PC-9 (cell line): Measurements from ENCODE around the gene MARK2. TPM values are rescaled to one million over a fixed set of nuclear protein-coding genes. Genes with fewer than 3 reads are reported as not detected.

Experiments
- BruUV-seq: library from RNA; stranded (reverse); fragments of 400-500 nt; replicated peaks from 2 replicates; lab custom pipeline; 2021; lab: Mats Ljungman, UMichigan
- CTCF ChIA-PET: fragments of 300-600 bp; sonication (Branson Sonifier 250); formaldehyde crosslinking; loops from one replicate; lab custom pipeline; 2022; ENCODE audit warnings: antibody characterized with exemption; lab: Charles Lee
- POLR2A ChIA-PET: fragments of 300-600 bp; sonication (Branson Sonifier 250); formaldehyde crosslinking; loops from one replicate; lab custom pipeline; 2022; ENCODE audit warnings: antibody characterized with exemption; ENCODE audit not compliant: unreplicated experiment; lab: Charles Lee
- DNase-seq, 2 experiments: peaks; one replicate each; pipeline versions ENCODE4 v3.0.0 to v3.0.0-alpha.2; 2015 to 2022; ENCODE audit warnings: mixed read lengths in 1 of 2
- H2AFZ ChIP-seq: fragments of 200-600 bp; sonication (generic); 2 replicates; pipeline ENCODE4 v1.8.1; 2017; ENCODE audit warnings: antibody characterized with exemption
- H3F3A ChIP-seq: fragments of 200-600 bp; sonication (generic); 2 replicates; pipeline ENCODE4 v1.8.1; 2017; ENCODE audit warnings: antibody characterized with exemption, mild to moderate bottlenecking, low read depth; ENCODE audit not compliant: insufficient read depth
- H3K27ac ChIP-seq: fragments of 200-600 bp; sonication (generic); 2 replicates; pipeline ENCODE4 v1.6.1; 2016; ENCODE audit warnings: mixed run types
- H3K27me3 ChIP-seq: fragments of 200-600 bp; sonication (generic); 2 replicates; pipeline ENCODE4 v1.6.1; 2016; ENCODE audit warnings: low read depth, mixed run types; ENCODE audit not compliant: insufficient read depth
- H3K36me3 ChIP-seq: fragments of 200-600 bp; sonication (generic); 2 replicates; pipeline ENCODE4 v1.6.1; 2016; ENCODE audit warnings: low read depth, mixed run types
- H3K4me1 ChIP-seq: fragments of 200-600 bp; sonication (generic); replicated peaks from 2 replicates; pipeline ENCODE4 v1.6.1; 2016; ENCODE audit warnings: mixed run types; ENCODE audit not compliant: insufficient read depth
- H3K4me2 ChIP-seq: fragments of 200-600 bp; sonication (generic); 2 replicates; pipeline ENCODE4 v1.6.1; 2017; ENCODE audit warnings: mixed run types
- H3K4me3 ChIP-seq: fragments of 200-600 bp; sonication (generic); 2 replicates; pipeline ENCODE4 v1.6.1; 2016; ENCODE audit warnings: mixed run types
- H3K79me2 ChIP-seq: fragments of 200-600 bp; sonication (generic); 2 replicates; pipeline ENCODE4 v1.6.1; 2017; ENCODE audit warnings: low read depth, mixed run types
- H3K9me2 ChIP-seq: fragments of 200-600 bp; sonication (generic); 2 replicates; pipeline ENCODE4 v1.8.1; 2017; ENCODE audit warnings: mild to moderate bottlenecking; ENCODE audit not compliant: insufficient read depth
- H3K9me3 ChIP-seq: fragments of 200-600 bp; sonication (generic); 2 replicates; pipeline ENCODE4 v1.8.1; 2016; ENCODE audit warnings: low read depth; ENCODE audit not compliant: insufficient read depth
- H4K20me1 ChIP-seq: fragments of 200-600 bp; sonication (generic); 2 replicates; pipeline ENCODE4 v1.8.1; 2017; ENCODE audit not compliant: insufficient read depth
- CTCF ChIP-seq: fragments of 200-600 bp; sonication (generic); conservative IDR thresholded peaks from 2 replicates; pipeline ENCODE4 v1.6.1; 2017; ENCODE audit warnings: mixed run types, antibody characterized with exemption, mild to moderate bottlenecking, moderate library complexity
- EZH2 ChIP-seq: fragments of 200-600 bp; sonication (generic); IDR thresholded peaks from 2 replicates; pipeline ENCODE4 v1.8.0; 2017; ENCODE audit warnings: antibody characterized with exemption, low read depth
- intact Hi-C: fragments of 100-400 bp; cut with micrococcal nuclease; formaldehyde crosslinking; loops from one replicate; pipeline ENCODE4 v1.10.0; 2022; ENCODE audit not compliant: unreplicated experiment
- total RNA-seq: library from RNA; stranded (reverse); gene quantifications from 2 replicates; pipeline ENCODE4 v1.2.3, GENCODE V29; 2021

The MARK2 gene
- total RNA-seq, 1 experiment from 2014 or later, result 65.0 TPM

GRCh38 chr11:63919267-63920125 lies 80.6 kb downstream of the MARK2 start:
- intact Hi-C loops, result loop anchor here (1.0 to 5.0 kb wide), 3 partner anchors 15 to 47 kb away; no protein-coding TSS in a partner anchor
- Histone ChIP-seq H3K79me2 (no peaks in the 10 kb centered on the region), H3K27ac (peak overlapping the region; percentile 55), H2AFZ (peak overlapping the region; percentile 85), H3K9me3 (no peaks in the 10 kb centered on the region), H3K4me3 (peak overlapping the region; percentile 62), H3K9me2 (no peaks in the 10 kb centered on the region), H3K36me3 (no peaks in the 10 kb centered on the region), H3K4me1 (peaks cover 53% of the 10 kb centered on the region), H3K4me2 (peak overlapping the region; percentile 81), H3F3A (peaks cover 33% of the 10 kb centered on the region), H3K27me3 (no peaks in the 10 kb centered on the region), H4K20me1 (no peaks in the 10 kb centered on the region)
- DNase-seq, result peak; percentile 73 to 86
- ChIA-PET CTCF (interaction anchor here (0.6 to 0.9 kb wide), 2 partner anchors 15 to 500 kb away, joined by 4 to 5 read pairs; no protein-coding TSS in a partner anchor), POLR2A (interaction anchor here (0.5 to 0.9 kb wide), 3 partner anchors 15 to 1064 kb away, joined by 4 to 10 read pairs (median 8); partner anchors contain the start of gene MARK2)
- TF ChIP-seq EZH2 (no peak), CTCF (no peak)
- TSS peak; percentile 77 for BruUV-seq

GRCh38 chr11:63920126-63920938 lies 81.4 kb downstream of the MARK2 start:
- Histone ChIP-seq H3K9me2 (no peaks in the 10 kb centered on the region), H3K4me3 (peak overlapping the region; percentile 62), H3K36me3 (no peaks in the 10 kb centered on the region), H4K20me1 (no peaks in the 10 kb centered on the region), H3K9me3 (no peaks in the 10 kb centered on the region), H3K79me2 (no peaks in the 10 kb centered on the region), H3K4me1 (peaks cover 53% of the 10 kb centered on the region), H3K27me3 (no peaks in the 10 kb centered on the region), H3F3A (peaks cover 33% of the 10 kb centered on the region), H2AFZ (peak overlapping the region; percentile 85), H3K27ac (peak overlapping the region; percentile 55), H3K4me2 (peak overlapping the region; percentile 81)
- intact Hi-C loops, result no loop called here
- CTCF ChIA-PET, result interaction anchor here (0.6 to 0.9 kb wide), 3 partner anchors 14 to 1550 kb away, joined by 4 to 7 read pairs (median 5); no protein-coding TSS in a partner anchor
- TF ChIP-seq EZH2, result no peak
- TF ChIP-seq CTCF, result no peak
- peak in 1 of 2 experiments; percentile 49 for DNase-seq
- POLR2A ChIA-PET, result interaction anchor here (0.6 to 1.1 kb wide), 3 partner anchors 14 to 82 kb away, joined by 3 to 10 read pairs (median 8); partner anchors contain the start of gene MARK2
- no TSS peak for BruUV-seq

DNA sequence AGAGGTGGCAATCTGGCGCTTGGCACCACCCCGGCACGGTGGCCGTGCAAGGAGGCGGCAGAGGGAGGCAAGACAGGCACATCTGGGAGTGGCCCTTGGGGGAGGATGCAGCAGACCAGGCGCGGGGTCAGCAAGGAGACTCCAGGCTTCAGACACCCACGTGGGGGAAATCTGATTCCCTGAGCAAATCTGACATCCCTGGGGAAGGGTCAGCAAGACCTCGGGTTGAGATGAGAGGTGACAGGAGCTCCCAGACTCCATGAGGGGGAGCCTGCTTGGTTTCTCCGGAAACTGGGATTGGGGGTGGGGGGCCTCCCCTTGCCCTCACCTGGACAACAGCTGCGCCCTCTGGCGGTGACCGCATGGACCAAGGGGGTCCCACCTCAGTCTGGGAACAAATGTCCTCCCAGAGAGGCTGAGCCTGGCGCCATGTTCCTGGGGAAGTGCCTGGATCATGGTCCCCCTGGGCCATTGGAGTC lies 82.1 kb downstream of the MARK2 start:
- Histone ChIP-seq H3K27me3 (no peaks in the 10 kb centered on the region), H3K9me3 (no peaks in the 10 kb centered on the region), H4K20me1 (no peaks in the 10 kb centered on the region), H2AFZ (no peak overlapping the region), H3K79me2 (no peaks in the 10 kb centered on the region), H3F3A (peaks cover 33% of the 10 kb centered on the region), H3K4me2 (0 out of 2 replicates have a peak overlapping the region, but pooled peaks have one; percentile 81), H3K4me1 (peaks cover 53% of the 10 kb centered on the region), H3K36me3 (no peaks in the 10 kb centered on the region), H3K9me2 (no peaks in the 10 kb centered on the region), H3K4me3 (no peak overlapping the region), H3K27ac (no peak overlapping the region)
- TF ChIP-seq CTCF (no peak), EZH2 (no peak)
- POLR2A ChIA-PET, result interaction anchor here (1.1 kb wide), 1 partner anchor 82 kb away, joined by 3 read pairs; no protein-coding TSS in a partner anchor
- no TSS peak for BruUV-seq
- intact Hi-C loops, result no loop called here
- CTCF ChIA-PET, result interaction anchor here (0.7 kb wide), 1 partner anchor 1551 kb away, joined by 7 read pairs; no protein-coding TSS in a partner anchor
- no peak for DNase-seq
